Motor neuron (in vitro differentiated cells): ENCODE measurements around the gene UBE2H. TPM values are rescaled to one million over a fixed set of nuclear protein-coding genes. Genes with fewer than 3 reads are reported as not detected.

Source experiments
- ATAC-seq, 8 experiments: fragments of 200-7000 bp; cut with Tn5 transposase; replicated peaks in 6 of 8; 2 replicates each; pipeline ENCODE4 v1.8.0; 2021; ENCODE audit warnings: mild to moderate bottlenecking in 8 of 8, moderate library complexity in 8 of 8
- H3K27ac ChIP-seq, 2 donors: fragments of 250-450 bp; sonication (Bioruptor Pico); 2 replicates each; pipeline ENCODE4 v1.9.0; 2021; ENCODE audit warnings: antibody characterized with exemption in 2 of 2, mild to moderate bottlenecking in 2 of 2, moderate library complexity in 1 of 2
- H3K4me1 ChIP-seq, 2 donors: fragments of 250-450 bp; sonication (Bioruptor Pico); replicated peaks in 1 of 2; 2 replicates each; pipeline ENCODE4 v1.6.1; 2021; ENCODE audit warnings: antibody characterized with exemption in 2 of 2, mild to moderate bottlenecking in 2 of 2, moderate library complexity in 1 of 2
- H3K4me3 ChIP-seq, 5 donors: fragments of 250-450 bp; sonication (Bioruptor Pico); 2 replicates each; pipeline ENCODE4 v1.9.0; 2021; ENCODE audit warnings: antibody characterized with exemption in 5 of 5, mild to moderate bottlenecking in 5 of 5, moderate library complexity in 4 of 5
- WGBS, 10 experiments: fragments of 450-650 bp; shearing (Covaris generic); methylation state at CpG; one replicate each; pipeline ENCODE4 v1.0.0; 2022; 5-methylcytosine and 5-hydroxymethylcytosine counted together
- in situ Hi-C, 9 experiments: fragments of 400-800 bp; cut with MboI; loops; one replicate each; pipeline ENCODE4 v1.15.0; 2021; ENCODE audit warnings: low sequenced_read_pairs in 9 of 9, low pct_unique_long_range_greater_than_20kb in 2 of 9; ENCODE audit not compliant: unreplicated experiment in 9 of 9
- total RNA-seq, 8 experiments: library from RNA; unstranded; fragments of 300-600 nt; gene quantifications; 2 replicates each; pipeline versions ENCODE4 v1.2.3 to v1.2.4, GENCODE V29; 2022

The UBE2H gene
- total RNA-seq, 8 experiments from 2014 or later, result 29.4 to 114 (median 47.6) TPM

GRCh38 chr7:129855234-129855673 lies 97.5 kb downstream of the UBE2H start:
- in situ Hi-C loops, result no loop called here
- H3K4me3 ChIP-seq, result no peak overlapping the region
- no peaks in the 10 kb centered on the region for H3K4me1 ChIP-seq
- no peak overlapping the region for H3K27ac ChIP-seq
- 0 to 100% (median 79%) methylated on average over 1 to 6 of the region's 6 CpGs for WGBS, 10 experiments
- ATAC-seq, result peak in 3 of 8 experiments; percentile 16 to 69 (median 39)

DNA sequence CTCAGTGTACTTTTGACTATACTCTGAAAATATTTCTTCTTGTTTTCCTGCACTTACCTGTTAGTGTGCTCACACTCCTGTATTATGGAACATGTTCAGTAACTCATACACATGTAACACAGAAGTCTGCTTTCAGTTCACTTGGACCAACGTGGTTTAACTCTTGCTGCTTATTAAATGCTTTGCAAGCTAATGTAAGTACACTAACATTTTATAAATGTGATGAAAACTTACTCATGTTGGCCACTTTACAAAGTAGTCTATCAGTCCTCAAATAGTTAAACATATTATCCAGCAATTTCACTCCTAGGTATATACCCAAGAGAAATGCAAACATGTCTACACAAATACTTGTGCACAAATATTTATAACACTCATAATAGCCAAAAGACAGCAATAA lies 98.4 kb downstream of the UBE2H start:
- WGBS, 10 experiments, result 0 to 100% (median 67%) methylated on average over 1 of the region's 1 CpG; no CpG with 5 or more reads in 1 of the 10 experiments
- in situ Hi-C loops, result no loop called here
- no peak overlapping the region for H3K27ac ChIP-seq
- no peaks in the 10 kb centered on the region for H3K4me1 ChIP-seq
- ATAC-seq, result no peak
- H3K4me3 ChIP-seq, result no peak overlapping the region

DNA sequence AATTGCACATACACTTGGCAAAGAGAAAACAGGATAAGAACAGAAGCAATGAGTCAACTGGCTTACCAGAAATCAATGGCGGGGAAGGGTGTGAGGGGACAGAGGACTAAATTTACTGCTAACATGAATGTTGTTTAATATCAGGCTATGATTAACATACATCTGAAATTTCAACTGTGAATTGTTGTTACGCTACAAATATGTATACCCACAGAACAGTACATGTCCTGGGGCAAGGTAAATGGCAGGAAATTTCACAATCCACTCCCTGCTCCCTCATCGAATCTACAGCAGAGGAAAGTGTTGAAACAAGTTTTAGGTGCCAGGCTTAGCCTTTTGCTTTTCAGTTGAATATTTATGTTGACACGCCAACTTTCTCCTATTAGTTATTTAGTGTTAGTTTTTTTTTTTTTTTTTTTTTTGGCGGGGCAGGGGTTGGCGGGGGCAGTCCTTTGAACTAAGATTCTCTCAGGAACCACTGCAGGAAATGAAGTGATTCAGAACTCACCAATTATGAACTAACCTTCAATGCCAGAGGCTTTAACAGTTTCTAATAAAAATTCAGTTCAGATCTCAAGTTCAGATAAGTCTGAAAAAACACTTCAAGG lies 99.0 kb downstream of the UBE2H start:
- WGBS, 10 experiments, result 0 to 100% (median 91%) methylated on average over 1 to 6 of the region's 6 CpGs
- no peaks in the 10 kb centered on the region for H3K4me1 ChIP-seq
- no peak overlapping the region for H3K4me3 ChIP-seq
- peak in 3 of 8 experiments; percentile 74 to 83 (median 82) for ATAC-seq
- H3K27ac ChIP-seq, result no peak overlapping the region
- in situ Hi-C loops, result no loop called here

- Histone ChIP-seq H3K4me1 (no peaks in the 10 kb centered on the region), H3K27ac (no peak overlapping the region), H3K4me3 (no peak overlapping the region)
- 20 to 100% (median 83%) methylated on average over 1 to 3 of the region's 3 CpGs; no CpG with 5 or more reads in 1 of the 10 experiments for WGBS, 10 experiments
- ATAC-seq, result no peak
- in situ Hi-C loops, result no loop called here
Measured at GRCh38 chr7:129851809-129852208, 101.0 kb downstream of the UBE2H start.

- H3K4me3 ChIP-seq, result no peak overlapping the region
- no peaks in the 10 kb centered on the region for H3K4me1 ChIP-seq
- 73 to 100% (median 92%) methylated on average over 2 to 5 of the region's 5 CpGs for WGBS, 10 experiments
- in situ Hi-C loops, result no loop called here
- no peak for ATAC-seq
- H3K27ac ChIP-seq, result no peak overlapping the region
Measured at GRCh38 chr7:129851174-129851573, 101.6 kb downstream of the UBE2H start.

DNA sequence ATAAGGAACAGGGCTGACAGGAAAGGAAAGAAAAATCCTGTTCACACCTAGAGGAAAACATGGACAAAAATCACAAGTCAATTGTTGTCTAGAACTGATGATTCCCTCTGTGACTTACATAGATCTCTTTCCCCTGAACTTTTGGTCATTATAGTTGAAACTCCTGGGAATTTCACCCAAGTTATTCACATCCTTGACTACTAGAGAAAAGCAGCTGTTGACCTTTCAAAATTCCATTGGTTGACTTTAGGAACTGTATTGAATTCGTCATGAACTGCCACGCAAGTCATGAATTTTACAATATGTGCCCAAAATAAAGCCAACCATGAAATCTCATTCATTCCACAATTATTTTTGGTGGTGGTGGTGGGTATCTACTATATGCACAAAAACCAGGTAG lies 104.3 kb downstream of the UBE2H start:
- no peak overlapping the region for H3K27ac ChIP-seq
- no peak overlapping the region for H3K4me3 ChIP-seq
- H3K4me1 ChIP-seq, result no peaks in the 10 kb centered on the region
- in situ Hi-C loops, result loop anchor here in 1 of 9 experiments (25.0 kb wide), 1 partner anchor 164 kb away; no protein-coding TSS in a partner anchor
- WGBS, 10 experiments, result 75 to 100% (median 88%) methylated on average over 1 to 2 of the region's 2 CpGs; no CpG with 5 or more reads in 4 of the 10 experiments
- ATAC-seq, result no peak

- in situ Hi-C loops, result loop anchor here in 1 of 9 experiments (25.0 kb wide), 1 partner anchor 166 kb away; no protein-coding TSS in a partner anchor
- no peaks in the 10 kb centered on the region for H3K4me1 ChIP-seq
- no peak overlapping the region for H3K4me3 ChIP-seq
- no peak overlapping the region for H3K27ac ChIP-seq
- WGBS, 10 experiments, result 100% methylated on average over 1 of the region's 1 CpG; no CpG with 5 or more reads in 9 of the 10 experiments
- peak in 2 of 8 experiments; percentile 66 to 75 for ATAC-seq
Measured at GRCh38 chr7:129845972-129846327, 106.8 kb downstream of the UBE2H start.

DNA sequence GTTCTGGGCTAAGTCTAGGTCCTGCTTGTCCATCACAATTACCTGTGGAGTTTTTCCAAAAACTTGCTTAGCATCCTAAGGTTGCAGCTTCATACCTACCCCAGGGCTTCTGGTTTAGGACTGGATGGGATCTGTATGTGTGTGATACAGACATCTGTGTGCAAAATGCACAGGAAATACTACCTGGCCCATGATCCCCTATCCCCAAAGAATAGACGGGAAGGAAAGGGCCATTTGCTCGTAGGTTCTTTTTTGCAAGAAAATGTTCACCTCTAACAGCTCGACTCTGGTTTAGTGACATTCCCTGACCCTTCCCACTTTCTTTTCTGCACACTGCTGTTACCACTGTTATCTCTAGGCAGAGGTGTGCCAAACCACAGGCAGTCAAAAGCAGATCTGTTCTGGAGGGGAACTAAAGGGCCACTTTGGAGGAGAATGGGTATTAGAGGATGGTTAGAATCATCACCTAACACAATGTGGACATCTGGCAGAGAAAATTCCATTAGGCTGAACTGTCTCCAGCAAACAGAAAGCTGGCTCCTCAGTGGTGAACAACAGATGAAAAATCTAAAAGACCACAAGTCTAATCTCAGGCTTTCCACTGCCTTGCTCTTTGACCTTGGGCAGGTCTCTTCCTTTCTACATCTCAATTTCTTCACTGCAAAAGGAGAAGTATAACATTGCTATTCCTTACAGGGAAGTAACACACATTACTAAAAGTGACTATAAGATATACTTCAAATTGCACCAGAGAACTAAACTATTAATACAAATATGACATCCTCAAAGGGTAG lies 107.4 kb downstream of the UBE2H start:
- WGBS, 10 experiments, result 60 to 100% (median 93%) methylated on average over 1 to 3 of the region's 3 CpGs; no CpG with 5 or more reads in 7 of the 10 experiments

DNA sequence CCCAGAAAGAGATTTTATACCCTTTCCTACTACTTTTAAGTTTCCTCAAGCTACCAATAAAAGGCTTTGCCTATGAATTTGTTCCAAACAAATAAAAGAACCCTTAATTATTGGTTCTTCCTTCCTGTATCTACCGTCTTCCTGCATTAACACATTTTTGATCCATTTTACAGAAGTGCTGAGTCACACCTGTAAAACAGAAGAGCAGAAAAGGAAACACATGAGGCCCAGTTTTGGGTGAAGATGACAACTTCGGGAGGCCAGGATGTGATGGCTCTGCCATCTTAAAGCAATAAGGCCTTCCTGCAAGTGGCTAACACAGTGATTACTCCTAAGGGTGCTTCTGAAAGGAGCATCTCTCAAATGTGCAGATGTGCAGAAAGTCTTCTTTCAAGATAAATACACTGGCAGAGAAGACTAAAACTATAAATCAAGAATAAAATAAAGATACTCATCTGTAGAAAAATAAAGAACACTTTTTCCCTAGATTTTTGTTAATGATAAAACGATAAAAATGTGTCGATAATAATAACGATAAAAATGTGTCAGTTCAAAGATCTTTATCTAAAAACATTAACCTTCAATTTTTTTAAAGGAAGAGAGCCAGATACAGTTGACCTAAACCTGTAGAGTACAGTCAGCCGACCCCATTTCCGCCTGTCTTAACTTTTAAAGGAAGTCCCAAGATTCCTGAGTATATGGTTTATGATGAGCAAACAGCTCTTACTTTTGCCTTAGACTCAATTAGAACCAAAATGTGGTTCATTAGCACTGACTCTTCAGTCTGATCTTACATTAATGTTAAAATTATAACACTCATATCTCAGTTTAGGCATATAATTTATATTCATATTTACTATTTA lies 108.6 kb downstream of the UBE2H start:
- in situ Hi-C loops, result loop anchor here in 1 of 9 experiments (25.0 kb wide), 1 partner anchor 168 kb away; no protein-coding TSS in a partner anchor

More for the DNA sequence above, 107.4 kb downstream of the UBE2H start:
- peak in 1 of 8 experiments; percentile 50 for ATAC-seq
- H3K4me3 ChIP-seq, result no peak overlapping the region
- H3K27ac ChIP-seq, result no peak overlapping the region
- H3K4me1 ChIP-seq, result no peaks in the 10 kb centered on the region
- in situ Hi-C loops, result loop anchor here in 1 of 9 experiments (25.0 kb wide), 1 partner anchor 167 kb away; no protein-coding TSS in a partner anchor

DNA sequence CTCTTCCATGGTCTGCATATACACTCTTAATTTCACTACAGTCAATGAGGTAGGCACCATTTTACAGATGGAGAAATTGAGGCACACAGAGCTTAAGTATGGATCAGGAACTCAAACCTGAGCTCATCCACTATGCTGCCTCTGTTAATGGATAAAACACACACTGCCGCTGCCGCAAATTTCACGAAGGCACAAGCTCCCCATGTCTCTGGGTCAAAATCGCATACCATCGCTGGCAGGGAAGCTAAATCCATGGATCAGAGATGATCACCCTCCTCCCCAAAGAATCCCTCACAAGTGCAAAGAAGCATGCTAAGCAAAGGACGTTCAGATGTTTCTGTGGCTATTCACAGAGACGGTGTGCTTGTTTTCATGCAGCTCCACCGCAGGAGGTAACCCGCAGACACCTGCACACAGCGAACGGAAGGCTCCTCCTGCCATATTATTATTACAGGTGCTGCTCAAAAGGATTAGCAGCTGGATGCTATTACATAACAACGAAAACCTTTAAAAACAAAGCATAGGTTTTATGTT lies 109.3 kb downstream of the UBE2H start:
- in situ Hi-C loops, result loop anchor here in 1 of 9 experiments (25.0 kb wide), 1 partner anchor 169 kb away; no protein-coding TSS in a partner anchor
- Histone ChIP-seq H3K4me1 (no peaks in the 10 kb centered on the region), H3K4me3 (no peak overlapping the region), H3K27ac (peak overlapping the region in 1 of 2 donors; percentile 17)
- no peak for ATAC-seq
- 46 to 94% (median 63%) methylated on average over 3 to 10 of the region's 12 CpGs; no CpG with 5 or more reads in 2 of the 10 experiments for WGBS, 10 experiments

More for the DNA sequence above, 108.6 kb downstream of the UBE2H start:
- no peak overlapping the region for H3K4me3 ChIP-seq
- H3K4me1 ChIP-seq, result no peaks in the 10 kb centered on the region
- H3K27ac ChIP-seq, result no peak overlapping the region
- 74 to 100% (median 84%) methylated on average over 2 to 7 of the region's 7 CpGs for WGBS, 10 experiments
- no peak for ATAC-seq

DNA sequence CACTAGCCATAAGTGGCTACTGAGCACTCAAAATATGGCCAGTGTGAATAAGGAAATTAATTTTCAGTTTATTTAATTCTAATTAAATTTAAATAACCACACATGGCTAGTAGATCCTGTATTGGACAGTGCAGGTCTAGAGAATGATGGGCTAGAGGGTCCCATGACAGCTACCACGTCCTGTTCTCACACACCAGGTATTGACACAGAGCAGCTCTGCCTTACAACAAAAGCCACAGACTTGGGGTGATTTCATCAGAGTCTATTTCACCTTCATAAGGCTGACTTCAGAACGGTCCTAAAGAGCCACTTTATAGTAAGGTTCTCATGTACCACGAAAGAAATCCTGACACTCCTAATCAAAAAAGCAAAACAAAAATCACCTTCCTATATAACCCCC lies 111.3 kb downstream of the UBE2H start:
- in situ Hi-C loops, result loop anchor here in 1 of 9 experiments (25.0 kb wide), 1 partner anchor 171 kb away; no protein-coding TSS in a partner anchor
- peak in 1 of 8 experiments; percentile 29 for ATAC-seq
- WGBS, 10 experiments, result 67 to 100% (median 92%) methylated on average over 1 to 3 of the region's 3 CpGs; no CpG with 5 or more reads in 2 of the 10 experiments
- Histone ChIP-seq H3K4me1 (peaks cover 0 to under 1% of the 10 kb centered on the region in 2 donors), H3K4me3 (no peak overlapping the region), H3K27ac (no peak overlapping the region)

GRCh38 chr7:129840757-129841156 lies 112.0 kb downstream of the UBE2H start:
- ATAC-seq, result no peak
- H3K27ac ChIP-seq, result no peak overlapping the region
- in situ Hi-C loops, result loop anchor here in 1 of 9 experiments (25.0 kb wide), 1 partner anchor 172 kb away; no protein-coding TSS in a partner anchor

More at GRCh38 chr7:129840757-129841156, 112.0 kb downstream of the UBE2H start:
- Histone ChIP-seq H3K4me3 (no peak overlapping the region), H3K4me1 (peaks cover 0 to 8% of the 10 kb centered on the region in 2 donors)
- WGBS, 10 experiments, result 33 to 95% (median 76%) methylated on average over 1 to 4 of the region's 4 CpGs; no CpG with 5 or more reads in 2 of the 10 experiments
